Measurements from ENCODE around the gene PTPRM.

The PTPRM gene

GRCh38 chr18:8322486-8322885 is 755.4 kb downstream of the PTPRM start:
- in situ Hi-C loops (cut with HindIII; ENCODE audit: low sequenced_read_pairs), result no loop called here
- TF ChIP-seq CTCF (IDR thresholded peaks at IDR 0.05; ENCODE audit: low read depth, low read length), result no peak
- no peak for DNase-seq (ENCODE audit: low read depth, low spot score)
- H3K4me3 ChIP-seq (ENCODE audit: low read depth, low read length), result no peak overlapping the region

GRCh38 chr18:8324343-8325065 is 757.4 kb downstream of the PTPRM start:
- peak; percentile 16 for TF ChIP-seq CTCF (IDR thresholded peaks at IDR 0.05; ENCODE audit: low read depth, low read length)
- no peak overlapping the region for H3K4me3 ChIP-seq (ENCODE audit: low read depth, low read length)
- DNase-seq (ENCODE audit: low read depth, low spot score), result no peak
- in situ Hi-C loops (cut with HindIII; ENCODE audit: low sequenced_read_pairs), result no loop called here

- H3K4me3 ChIP-seq (ENCODE audit: low read depth, low read length), result no peak overlapping the region
- DNase-seq (ENCODE audit: low read depth, low spot score), result no peak
- no peak for TF ChIP-seq CTCF (IDR thresholded peaks at IDR 0.05; ENCODE audit: low read depth, low read length)
- in situ Hi-C loops (cut with HindIII; ENCODE audit: low sequenced_read_pairs), result no loop called here
Measured at GRCh38 chr18:8326763-8327394, 759.8 kb downstream of the PTPRM start.

- in situ Hi-C loops (cut with HindIII; ENCODE audit: low sequenced_read_pairs), result no loop called here
- no peak for TF ChIP-seq CTCF (IDR thresholded peaks at IDR 0.05; ENCODE audit: low read depth, low read length)
- H3K4me3 ChIP-seq (ENCODE audit: low read depth, low read length), result no peak overlapping the region
- no peak for DNase-seq (ENCODE audit: low read depth, low spot score)
Measured at GRCh38 chr18:8328126-8328525, 761.0 kb downstream of the PTPRM start.

GRCh38 chr18:8329186-8329771 is 762.2 kb downstream of the PTPRM start:
- no peak for TF ChIP-seq CTCF (IDR thresholded peaks at IDR 0.05; ENCODE audit: low read depth, low read length)
- in situ Hi-C loops (cut with HindIII; ENCODE audit: low sequenced_read_pairs), result no loop called here
- H3K4me3 ChIP-seq (ENCODE audit: low read depth, low read length), result no peak overlapping the region
- DNase-seq (ENCODE audit: low read depth, low spot score), result peak; percentile 67

- in situ Hi-C loops (cut with HindIII; ENCODE audit: low sequenced_read_pairs), result no loop called here
- H3K4me3 ChIP-seq (ENCODE audit: low read depth, low read length), result no peak overlapping the region
- no peak for DNase-seq (ENCODE audit: low read depth, low spot score)
- no peak for TF ChIP-seq CTCF (IDR thresholded peaks at IDR 0.05; ENCODE audit: low read depth, low read length)
Measured at GRCh38 chr18:8330575-8330974, 763.5 kb downstream of the PTPRM start.
